Measurements from ENCODE around the gene PKIB.

The PKIB gene

GRCh38 chr6:122755901-122756300, 145.7 kb downstream of the PKIB start:
- Histone ChIP-seq H3K27ac (ENCODE audit: low read depth, low read length) (no peak overlapping the region), H3K4me1 (ENCODE audit: insufficient read depth, low read length) (peaks cover 15% of the 10 kb centered on the region), H3K9ac (ENCODE audit: low read depth, low read length) (no peak overlapping the region), H3K4me3 (ENCODE audit: low read length) (no peak overlapping the region), H3K36me3 (ENCODE audit: insufficient read depth, low read length) (no peaks in the 10 kb centered on the region), H3K27me3 (ENCODE audit: insufficient read depth, low read length) (peaks cover 68% of the 10 kb centered on the region), H3K9me3 (ENCODE audit: insufficient read depth, low read depth, low read length) (no peaks in the 10 kb centered on the region)
- 23% methylated on average over 9 of the region's 9 CpGs for WGBS

- H3K27ac ChIP-seq (ENCODE audit: low read depth, low read length) = no peak overlapping the region
- no peaks in the 10 kb centered on the region for H3K9me3 ChIP-seq (ENCODE audit: insufficient read depth, low read depth, low read length)
Observed at GRCh38 chr6:122758927-122759334, 148.7 kb downstream of the PKIB start.

GRCh38 chr6:122760330-122760729, 150.1 kb downstream of the PKIB start:
- Histone ChIP-seq H3K9ac (ENCODE audit: low read depth, low read length) (no peak overlapping the region), H3K36me3 (ENCODE audit: insufficient read depth, low read length) (no peaks in the 10 kb centered on the region), H3K4me1 (ENCODE audit: insufficient read depth, low read length) (peaks cover 5% of the 10 kb centered on the region), H3K27ac (ENCODE audit: low read depth, low read length) (no peak overlapping the region), H3K27me3 (ENCODE audit: insufficient read depth, low read length) (peaks cover 37% of the 10 kb centered on the region), H3K4me3 (ENCODE audit: low read length) (no peak overlapping the region), H3K9me3 (ENCODE audit: insufficient read depth, low read depth, low read length) (no peaks in the 10 kb centered on the region)

More at GRCh38 chr6:122758927-122759334, 148.7 kb downstream of the PKIB start:
- Histone ChIP-seq H3K9ac (ENCODE audit: low read depth, low read length) (no peak overlapping the region), H3K4me1 (ENCODE audit: insufficient read depth, low read length) (peaks cover 5% of the 10 kb centered on the region), H3K27me3 (ENCODE audit: insufficient read depth, low read length) (peaks cover 50% of the 10 kb centered on the region), H3K4me3 (ENCODE audit: low read length) (no peak overlapping the region), H3K36me3 (ENCODE audit: insufficient read depth, low read length) (no peaks in the 10 kb centered on the region)
- WGBS = 89% methylated on average over 1 of the region's 1 CpG

GRCh38 chr6:122766256-122766655, 156.1 kb downstream of the PKIB start:
- H3K4me3 ChIP-seq (ENCODE audit: low read length) = no peak overlapping the region
- H3K9ac ChIP-seq (ENCODE audit: low read depth, low read length) = no peak overlapping the region
- no peaks in the 10 kb centered on the region for H3K36me3 ChIP-seq (ENCODE audit: insufficient read depth, low read length)

GRCh38 chr6:122770835-122771601, 160.8 kb downstream of the PKIB start:
- Histone ChIP-seq H3K36me3 (ENCODE audit: insufficient read depth, low read length) (no peaks in the 10 kb centered on the region), H3K9ac (ENCODE audit: low read depth, low read length) (no peak overlapping the region), H3K4me1 (ENCODE audit: insufficient read depth, low read length) (no peaks in the 10 kb centered on the region), H3K27me3 (ENCODE audit: insufficient read depth, low read length) (no peaks in the 10 kb centered on the region), H3K4me3 (ENCODE audit: low read length) (no peak overlapping the region), H3K27ac (ENCODE audit: low read depth, low read length) (no peak overlapping the region), H3K9me3 (ENCODE audit: insufficient read depth, low read depth, low read length) (no peaks in the 10 kb centered on the region)
- no CpG with 5 or more reads among the region's 1 CpG for WGBS

More at GRCh38 chr6:122766256-122766655, 156.1 kb downstream of the PKIB start:
- Histone ChIP-seq H3K4me1 (ENCODE audit: insufficient read depth, low read length) (no peaks in the 10 kb centered on the region), H3K27ac (ENCODE audit: low read depth, low read length) (no peak overlapping the region), H3K27me3 (ENCODE audit: insufficient read depth, low read length) (no peaks in the 10 kb centered on the region), H3K9me3 (ENCODE audit: insufficient read depth, low read depth, low read length) (no peaks in the 10 kb centered on the region)

DNA sequence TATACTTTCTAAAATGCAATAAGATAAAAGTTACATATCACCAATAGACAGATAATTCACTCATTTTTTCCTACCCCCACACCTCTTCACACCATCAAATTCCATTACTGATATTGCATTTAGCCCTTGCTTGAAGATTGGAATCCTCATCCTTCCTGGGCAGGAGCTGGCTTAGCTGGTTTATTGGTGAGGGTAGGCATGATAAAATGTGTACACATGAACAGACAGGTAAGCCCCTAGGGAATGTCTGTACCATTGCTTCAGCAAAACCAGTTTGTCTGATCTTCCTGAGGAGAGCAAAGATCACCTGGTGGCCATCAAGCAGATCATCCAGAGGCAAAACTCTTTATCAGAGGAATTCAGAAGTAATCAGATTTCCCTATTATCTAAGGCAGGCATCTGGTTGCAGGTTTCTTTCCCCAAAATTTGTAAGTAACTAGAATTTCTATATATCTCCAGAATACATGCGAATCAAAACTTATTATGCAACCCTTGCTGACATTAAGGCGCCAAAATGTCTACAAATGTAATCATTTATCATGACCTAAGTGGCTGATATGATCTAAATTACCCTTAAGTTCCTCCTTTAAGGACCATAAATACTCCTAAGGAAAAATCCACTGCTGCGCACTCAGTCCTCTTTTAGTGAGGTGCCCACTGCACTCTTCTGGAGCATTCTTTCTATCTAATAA, 162.7 kb downstream of the PKIB start:
- Histone ChIP-seq H3K9ac (ENCODE audit: low read depth, low read length) (no peak overlapping the region), H3K9me3 (ENCODE audit: insufficient read depth, low read depth, low read length) (no peaks in the 10 kb centered on the region), H3K4me1 (ENCODE audit: insufficient read depth, low read length) (peaks cover under 1% of the 10 kb centered on the region; the same call in 1 of the 2 replicates), H3K36me3 (ENCODE audit: insufficient read depth, low read length) (no peaks in the 10 kb centered on the region), H3K27ac (ENCODE audit: low read depth, low read length) (no peak overlapping the region), H3K27me3 (ENCODE audit: insufficient read depth, low read length) (no peaks in the 10 kb centered on the region), H3K4me3 (ENCODE audit: low read length) (no peak overlapping the region)
- WGBS = 93% methylated on average over 3 of the region's 3 CpGs

Measured in HUES64 (cell line).